Measurements from ENCODE around the gene SPDYA.

GRCh38 chr2:28868611-28869010, 58.0 kb downstream of the SPDYA start:
- TF ChIP-seq CTCF (conservative IDR thresholded peaks at IDR 0.05; ENCODE audit: low read depth, low read length) (no peak), EZH2 (IDR thresholded peaks at IDR 0.05; ENCODE audit: low read length, unreplicated experiment) (no peak)
